Gastrocnemius medialis (tissue), 4 donors: ENCODE results near the gene SEC14L1. TPM values are rescaled to one million over a fixed set of nuclear protein-coding genes. Genes with fewer than 3 reads are reported as not detected.

Source experiments
- ATAC-seq, 2 donors: fragments of 150-250 bp; one replicate each; pipeline ENCODE4 v1.9.1; 2016
- DNase-seq, 2 donors: peaks; one replicate each; pipeline ENCODE4 v3.0.0-alpha.2; 2019
- H3K27ac ChIP-seq, 4 donors: fragments of 200-600 bp; sonication (generic); 1 replicate in 1 of 4; 2 replicates in 3 of 4; pipeline ENCODE4 v1.5.1; 2016 to 2018; ENCODE audit warnings: mild to moderate bottlenecking in 2 of 4, moderate library complexity in 1 of 4
- H3K27me3 ChIP-seq, 3 donors: fragments of 200-600 bp; sonication (generic) in 2 of 3; 1 replicate in 1 of 3; 2 replicates in 2 of 3; pipeline versions ENCODE4 v1.5.1 to v1.6.0; 2016 to 2019; ENCODE audit warnings: mild to moderate bottlenecking in 1 of 3, moderate library complexity in 1 of 3
- H3K36me3 ChIP-seq, 2 donors: fragments of 200-600 bp; sonication (generic) in 1 of 2; one replicate each; pipeline ENCODE4 v1.5.1; 2017 to 2018
- H3K4me1 ChIP-seq, 2 donors: fragments of 200-600 bp; sonication (generic) in 1 of 2; one replicate each; pipeline ENCODE4 v1.5.1; 2016 to 2017; ENCODE audit warnings: mild to moderate bottlenecking in 2 of 2
- H3K4me3 ChIP-seq, 4 donors: fragments of 200-600 bp; sonication (generic) in 3 of 4; 1 replicate in 1 of 4; 2 replicates in 3 of 4; pipeline ENCODE4 v1.5.1; 2016 to 2019; ENCODE audit warnings: mild to moderate bottlenecking in 2 of 4
- H3K9me3 ChIP-seq, 3 donors: fragments of 200-600 bp; sonication (generic) in 2 of 3; 1 replicate in 1 of 3; 2 replicates in 2 of 3; pipeline ENCODE4 v1.5.1; 2016 to 2019
- CTCF ChIP-seq, 5 experiments: fragments of 450-650 bp in 3 of 5; fragments of 200-600 bp in 2 of 5; sonication (generic) in 2 of 5; IDR thresholded peaks in 4 of 5; conservative IDR thresholded peaks in 1 of 5; 1 replicate in 4 of 5; 2 replicates in 1 of 5; pipeline ENCODE4 v1.5.1; 2016 to 2019; ENCODE audit warnings: antibody characterized with exemption in 5 of 5, mild to moderate bottlenecking in 3 of 5, moderate library complexity in 3 of 5
- POLR2A ChIP-seq, 2 donors: fragments of 450-650 bp; IDR thresholded peaks; one replicate each; pipeline ENCODE4 v1.6.1; 2017; ENCODE audit warnings: antibody characterized with exemption in 2 of 2, mild to moderate bottlenecking in 2 of 2, moderate library complexity in 2 of 2
- in situ Hi-C, 4 donors: fragments of 200-750 bp; cut with MboI; loops; one replicate each; pipeline versions ENCODE4 v1.15.0 to v1.8.0; 2017; ENCODE audit warnings: low sequenced_read_pairs in 4 of 4
- intact Hi-C: fragments of 100-400 bp; cut with DNase I; formaldehyde crosslinking; loops from one replicate; pipeline ENCODE4 v1.15.1; 2023; ENCODE audit warnings: low total_unique reads
- total RNA-seq, 4 donors: library from RNA; depleted of rRNA; stranded (reverse); fragments of >200 nt; gene quantifications; one replicate each; pipeline versions ENCODE4 v1.1.0 to v1.2.3, GENCODE V29; 2016

The SEC14L1 gene
- total RNA-seq, 4 donors from 2014 or later: 55.0 to 94.1 (median 73.7) TPM

DNA sequence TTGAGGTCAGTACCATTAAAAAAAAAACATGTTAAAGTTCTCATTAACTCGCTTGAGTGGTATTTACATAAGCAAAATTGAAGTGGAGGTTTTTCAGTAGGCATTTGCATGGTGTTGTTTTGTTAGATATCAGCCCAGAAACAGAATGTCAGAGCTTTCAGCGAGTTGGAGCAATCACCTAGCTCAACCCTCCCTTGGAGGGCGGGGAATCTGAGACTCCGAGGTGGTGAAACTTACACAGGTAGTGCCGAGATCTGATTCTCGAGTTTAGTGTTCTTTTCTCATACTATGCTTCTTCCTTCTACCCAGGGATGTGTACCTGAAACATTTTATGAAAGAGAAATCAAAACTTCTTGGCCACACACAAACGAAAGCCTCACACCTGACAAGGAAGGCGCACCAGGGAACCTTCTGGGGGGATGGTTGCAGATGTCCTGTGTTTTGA, 6.6 kb downstream of the SEC14L1 start:
- H3K9me3 ChIP-seq: no peaks in the 10 kb centered on the region
- H3K27ac ChIP-seq: peak overlapping the region; percentile 92 to 96 (median 94)
- H3K4me3 ChIP-seq: peak overlapping the region in 2 of 4 donors; percentile 69 to 85
- peaks cover 69 to 76% of the 10 kb centered on the region in 2 donors for H3K4me1 ChIP-seq
- TF ChIP-seq POLR2A (IDR thresholded peaks at IDR 0.05): no peak
- TF ChIP-seq CTCF (IDR thresholded peaks at IDR 0.05 in 4 of 5, conservative IDR thresholded peaks at IDR 0.05 in 1 of 5): no peak
- DNase-seq (no peak), ATAC-seq (no peak)
- H3K27me3 ChIP-seq: no peaks in the 10 kb centered on the region
- intact Hi-C loops: no loop called here
- H3K36me3 ChIP-seq: peaks cover 0 to 53% of the 10 kb centered on the region in 2 donors
- in situ Hi-C loops: no loop called here

DNA sequence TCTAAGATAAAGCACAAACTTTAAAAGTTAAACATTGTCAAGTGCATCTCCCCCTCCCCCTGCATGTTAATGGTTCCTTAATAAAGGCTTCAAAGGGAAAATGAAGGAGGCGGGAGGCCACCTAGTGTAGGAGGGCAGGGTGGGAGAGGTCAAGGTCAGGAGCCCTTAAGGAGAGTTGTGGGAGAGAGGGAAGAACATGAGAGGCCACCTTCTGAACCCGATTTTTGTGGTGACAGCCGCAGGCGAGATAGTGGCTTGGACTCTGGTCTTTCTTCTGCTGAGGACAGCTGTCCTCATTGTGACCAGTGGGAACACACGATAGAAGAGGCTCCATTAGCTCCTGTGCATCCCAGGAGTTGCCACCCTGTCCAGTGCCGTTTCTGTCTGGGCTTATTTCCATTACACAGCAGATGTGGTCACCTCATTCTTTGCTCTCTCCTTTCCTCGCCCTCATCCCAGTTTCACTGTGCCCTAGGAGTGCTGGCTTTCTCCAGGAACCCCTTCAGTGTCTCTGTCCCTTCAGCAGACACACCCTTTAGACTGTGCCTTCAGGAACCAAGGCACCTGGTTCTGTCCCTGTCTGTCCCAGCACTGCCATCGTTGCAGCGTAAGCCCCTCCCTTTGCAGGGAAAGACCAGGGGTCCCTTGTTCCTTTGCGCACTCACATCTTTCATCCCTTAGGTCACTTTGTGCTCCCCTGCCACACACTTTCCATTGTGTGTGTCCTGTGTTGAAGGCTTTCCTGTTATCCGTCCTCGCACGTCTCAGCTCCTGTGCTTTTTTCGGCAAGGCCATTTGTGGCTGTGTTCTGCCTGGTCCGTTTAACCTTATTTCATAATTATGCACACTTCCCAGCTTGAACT, 7.5 kb downstream of the SEC14L1 start:
- ATAC-seq (no peak), DNase-seq (no peak)
- intact Hi-C loops (no loop called here), in situ Hi-C loops (no loop called here)
- Histone ChIP-seq H3K4me1 (peaks cover 73 to 79% of the 10 kb centered on the region in 2 donors), H3K9me3 (no peaks in the 10 kb centered on the region), H3K36me3 (peaks cover 0 to 44% of the 10 kb centered on the region in 2 donors), H3K4me3 (peak overlapping the region in 2 of 4 donors; percentile 20 to 69), H3K27me3 (no peaks in the 10 kb centered on the region), H3K27ac (peak overlapping the region; percentile 92 to 96 (median 94))
- no peak for TF ChIP-seq POLR2A (IDR thresholded peaks at IDR 0.05)
- TF ChIP-seq CTCF (IDR thresholded peaks at IDR 0.05 in 4 of 5, conservative IDR thresholded peaks at IDR 0.05 in 1 of 5): no peak

GRCh38 chr17:77148940-77149510, 8.3 kb downstream of the SEC14L1 start:
- DNase-seq (no peak), ATAC-seq (no peak)
- H3K27me3 ChIP-seq: no peaks in the 10 kb centered on the region
- H3K4me1 ChIP-seq: peaks cover 80 to 87% of the 10 kb centered on the region in 2 donors
- peaks cover 0 to 37% of the 10 kb centered on the region in 2 donors for H3K36me3 ChIP-seq
- peak overlapping the region; percentile 92 to 96 (median 94) for H3K27ac ChIP-seq
- peak overlapping the region in 1 of 4 donors; percentile 69 for H3K4me3 ChIP-seq
- no peaks in the 10 kb centered on the region for H3K9me3 ChIP-seq
- in situ Hi-C loops: no loop called here
- TF ChIP-seq POLR2A (IDR thresholded peaks at IDR 0.05) (no peak), CTCF (IDR thresholded peaks at IDR 0.05 in 4 of 5, conservative IDR thresholded peaks at IDR 0.05 in 1 of 5) (no peak)
- intact Hi-C loops: no loop called here

DNA sequence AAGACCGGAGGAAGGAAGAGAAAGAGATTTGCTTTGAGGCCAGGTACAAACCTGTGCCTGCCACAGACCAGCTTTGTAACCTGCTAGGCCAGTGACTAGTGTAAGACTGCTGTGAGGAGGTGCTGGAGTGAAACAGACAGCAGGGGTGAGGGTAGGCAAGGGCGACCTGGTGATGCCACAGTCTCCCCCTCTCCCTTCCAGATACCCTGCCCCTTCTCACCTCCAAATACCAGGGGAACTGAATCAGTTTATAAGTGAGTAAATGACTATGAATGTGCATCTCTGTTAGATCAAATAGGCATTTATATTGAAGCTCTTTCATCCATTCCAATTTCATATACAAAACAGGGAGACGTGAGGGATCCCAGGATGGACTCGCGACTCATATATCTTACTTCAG, 9.4 kb downstream of the SEC14L1 start:
- TF ChIP-seq CTCF (IDR thresholded peaks at IDR 0.05 in 4 of 5, conservative IDR thresholded peaks at IDR 0.05 in 1 of 5): no peak
- no peak for TF ChIP-seq POLR2A (IDR thresholded peaks at IDR 0.05)
- H3K4me1 ChIP-seq: peaks cover 86 to 89% of the 10 kb centered on the region in 2 donors
- in situ Hi-C loops (loop anchor here in 1 of 4 donors (10.0 kb wide), 1 partner anchor 45 kb away; no protein-coding TSS in a partner anchor), intact Hi-C loops (no loop called here)
- peak overlapping the region; percentile 92 to 96 (median 94) for H3K27ac ChIP-seq
- DNase-seq: no peak
- H3K36me3 ChIP-seq: peaks cover 0 to 25% of the 10 kb centered on the region in 2 donors
- H3K27me3 ChIP-seq: no peaks in the 10 kb centered on the region
- no peak for ATAC-seq
- H3K9me3 ChIP-seq: no peaks in the 10 kb centered on the region
- no peak overlapping the region for H3K4me3 ChIP-seq
